DND-41 (cell line): Measurements from ENCODE around the gene ADORA2B.

Experiments
- ATAC-seq: fragments of 200-7000 bp; cut with Tn5 transposase; 3 replicates; pipeline ENCODE4 v1.9.1; 2021; ENCODE audit warnings: low read depth; ENCODE audit not compliant: insufficient read depth
- DNase-seq: peaks from one replicate; pipeline ENCODE4 v3.0.0-alpha.2; 2020
- H2AFZ ChIP-seq: 2 replicates; pipeline ENCODE4 v1.6.0; 2012; ENCODE audit warnings: low read depth, low read length
- H3K27ac ChIP-seq: 2 replicates; pipeline ENCODE4 v1.5.1; 2012; ENCODE audit warnings: low read length, inconsistent platforms
- H3K27me3 ChIP-seq: fragments of 200-600 bp; sonication (generic); 2 replicates; pipeline ENCODE4 v1.6.0; 2012; ENCODE audit warnings: low read length, mild to moderate bottlenecking, inconsistent platforms; ENCODE audit not compliant: insufficient read depth, poor library complexity
- H3K36me3 ChIP-seq: 2 replicates; pipeline ENCODE4 v1.5.1; 2012; ENCODE audit warnings: low read length, inconsistent platforms; ENCODE audit not compliant: insufficient read depth
- H3K4me1 ChIP-seq: 2 replicates; pipeline ENCODE4 v1.5.1; 2012; ENCODE audit warnings: mild to moderate bottlenecking, low read length; ENCODE audit not compliant: insufficient read depth
- H3K4me2 ChIP-seq: 2 replicates; pipeline ENCODE4 v1.6.0; 2012; ENCODE audit warnings: mild to moderate bottlenecking, moderate library complexity, low read length, inconsistent platforms; ENCODE audit not compliant: insufficient read depth
- H3K4me3 ChIP-seq, 2 experiments: fragments of 200-600 bp in 1 of 2; shearing (Covaris generic) in 1 of 2; 2 replicates each; pipeline ENCODE4 v1.5.1; 2012 to 2016; ENCODE audit warnings: inconsistent platforms in 2 of 2, low read length in 2 of 2, mild to moderate bottlenecking in 2 of 2, low read depth in 1 of 2, moderate library complexity in 1 of 2
- H3K79me2 ChIP-seq: 2 replicates; pipeline ENCODE4 v1.6.0; 2012; ENCODE audit warnings: low read length, inconsistent platforms; ENCODE audit not compliant: insufficient read depth
- H3K9ac ChIP-seq: 2 replicates; pipeline ENCODE4 v1.6.0; 2012; ENCODE audit warnings: low read depth, mild to moderate bottlenecking, inconsistent platforms, low read length, moderate library complexity
- H3K9me3 ChIP-seq: 2 replicates; pipeline ENCODE4 v1.5.1; 2012; ENCODE audit warnings: low read length, moderate library complexity, mild to moderate bottlenecking, inconsistent platforms; ENCODE audit not compliant: insufficient read depth, severe bottlenecking
- H4K20me1 ChIP-seq: 2 replicates; pipeline ENCODE4 v1.6.0; 2012; ENCODE audit warnings: low read length; ENCODE audit not compliant: insufficient read depth
- EZH2 ChIP-seq: IDR thresholded peaks from 3 replicates; pipeline ENCODE4 v1.6.1; 2012; ENCODE audit warnings: borderline replicate concordance, low read depth, mild to moderate bottlenecking, moderate library complexity, low read length, inconsistent platforms; ENCODE audit not compliant: severe bottlenecking
- TF ChIP-seq, protein P1 (sequence below): IDR thresholded peaks from 2 replicates; pipeline ENCODE4 v1.5.1; 2012; ENCODE audit warnings: borderline replicate concordance, low read length, moderate library complexity, mild to moderate bottlenecking; ENCODE audit not compliant: poor library complexity, severe bottlenecking; ENCODE audit errors: extremely low read depth

The ADORA2B gene

DNA sequence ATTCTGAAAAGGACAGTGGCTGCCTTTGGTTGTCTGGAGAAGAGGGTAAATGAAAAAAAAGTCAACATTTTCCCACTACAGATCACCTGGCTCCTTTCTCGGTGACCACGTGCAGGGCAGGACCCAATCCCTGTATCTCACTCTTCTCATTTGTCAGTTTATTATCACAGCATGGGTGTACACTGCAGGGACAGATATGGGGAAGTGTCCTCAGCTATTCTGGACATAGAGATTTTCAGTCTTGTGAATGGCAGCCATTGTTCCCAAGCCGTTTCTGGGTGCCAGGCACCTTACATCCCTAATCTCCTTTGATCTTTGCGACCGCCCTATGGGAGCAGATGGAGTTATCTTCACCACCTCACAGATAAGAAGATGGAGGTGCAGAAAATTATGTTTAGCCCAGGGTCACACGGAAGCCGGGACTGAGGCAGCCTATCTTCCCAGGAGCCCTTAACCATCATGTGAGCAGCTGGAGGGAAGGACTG is 7.2 kb downstream of the ADORA2B start:
- H3K4me2 ChIP-seq = no peak overlapping the region
- TF ChIP-seq EZH2 = no peak
- TF ChIP-seq, protein P1, sequence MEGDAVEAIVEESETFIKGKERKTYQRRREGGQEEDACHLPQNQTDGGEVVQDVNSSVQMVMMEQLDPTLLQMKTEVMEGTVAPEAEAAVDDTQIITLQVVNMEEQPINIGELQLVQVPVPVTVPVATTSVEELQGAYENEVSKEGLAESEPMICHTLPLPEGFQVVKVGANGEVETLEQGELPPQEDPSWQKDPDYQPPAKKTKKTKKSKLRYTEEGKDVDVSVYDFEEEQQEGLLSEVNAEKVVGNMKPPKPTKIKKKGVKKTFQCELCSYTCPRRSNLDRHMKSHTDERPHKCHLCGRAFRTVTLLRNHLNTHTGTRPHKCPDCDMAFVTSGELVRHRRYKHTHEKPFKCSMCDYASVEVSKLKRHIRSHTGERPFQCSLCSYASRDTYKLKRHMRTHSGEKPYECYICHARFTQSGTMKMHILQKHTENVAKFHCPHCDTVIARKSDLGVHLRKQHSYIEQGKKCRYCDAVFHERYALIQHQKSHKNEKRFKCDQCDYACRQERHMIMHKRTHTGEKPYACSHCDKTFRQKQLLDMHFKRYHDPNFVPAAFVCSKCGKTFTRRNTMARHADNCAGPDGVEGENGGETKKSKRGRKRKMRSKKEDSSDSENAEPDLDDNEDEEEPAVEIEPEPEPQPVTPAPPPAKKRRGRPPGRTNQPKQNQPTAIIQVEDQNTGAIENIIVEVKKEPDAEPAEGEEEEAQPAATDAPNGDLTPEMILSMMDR = no peak
- DNase-seq = no peak
- no peaks in the 10 kb centered on the region for H3K4me1 ChIP-seq
- H3K9ac ChIP-seq = no peak overlapping the region
- ATAC-seq = no peak
- no peaks in the 10 kb centered on the region for H3K27me3 ChIP-seq
- H4K20me1 ChIP-seq = no peaks in the 10 kb centered on the region
- no peaks in the 10 kb centered on the region for H3K36me3 ChIP-seq
- no peaks in the 10 kb centered on the region for H3K79me2 ChIP-seq
- H3K4me3 ChIP-seq = no peak overlapping the region
- no peak overlapping the region for H2AFZ ChIP-seq
- no peak overlapping the region for H3K27ac ChIP-seq
- no peaks in the 10 kb centered on the region for H3K9me3 ChIP-seq

DNA sequence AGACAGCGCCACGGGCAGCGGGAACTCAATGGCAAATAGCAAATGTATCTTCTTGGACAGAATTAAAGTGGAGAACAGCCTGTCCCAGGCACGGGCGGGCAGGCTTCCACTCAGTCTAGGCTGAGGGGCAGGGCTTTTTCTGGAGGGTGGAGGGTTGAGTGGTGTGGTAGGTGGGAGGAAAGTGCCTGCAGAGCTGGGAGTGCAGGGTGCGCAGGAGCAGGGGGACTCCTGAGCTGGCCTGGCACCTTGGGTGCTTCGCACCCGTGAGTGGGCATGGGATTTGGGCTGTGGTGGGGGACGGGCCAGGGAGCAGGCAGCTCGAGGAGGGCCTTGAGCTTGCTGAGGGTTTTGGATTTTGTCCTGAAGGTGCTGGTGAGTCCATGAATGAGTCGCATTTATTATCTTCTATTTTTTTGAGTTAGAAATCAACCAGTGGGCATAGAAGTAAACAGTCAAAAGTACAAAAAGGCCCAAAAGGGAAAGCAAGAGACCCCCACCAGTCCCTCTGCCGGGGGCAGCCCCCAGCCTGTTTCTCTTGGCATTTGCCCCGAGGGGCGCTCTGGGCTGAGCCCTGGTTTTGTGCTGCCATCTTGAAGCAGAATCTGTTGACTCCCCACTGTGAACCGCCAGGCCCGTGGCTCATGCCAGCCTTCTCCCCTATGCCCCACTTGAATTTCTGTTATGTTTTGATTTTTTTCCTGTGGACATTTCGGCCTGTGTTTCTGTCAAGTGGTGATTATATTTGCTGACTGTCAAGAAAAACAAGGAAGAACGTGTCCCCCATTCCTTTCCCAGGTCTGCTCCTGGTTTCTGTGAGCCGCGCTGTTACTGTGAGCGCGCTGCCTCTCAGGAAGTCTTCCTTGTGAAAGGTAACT is 8.2 kb downstream of the ADORA2B start:
- Histone ChIP-seq H3K36me3 (no peaks in the 10 kb centered on the region), H3K9me3 (no peaks in the 10 kb centered on the region), H4K20me1 (no peaks in the 10 kb centered on the region), H2AFZ (no peak overlapping the region), H3K27me3 (no peaks in the 10 kb centered on the region), H3K4me2 (no peak overlapping the region), H3K4me3 (no peak overlapping the region), H3K27ac (no peak overlapping the region), H3K4me1 (no peaks in the 10 kb centered on the region), H3K9ac (no peak overlapping the region), H3K79me2 (no peaks in the 10 kb centered on the region)
- DNase-seq = no peak
- no peak for ATAC-seq
- TF ChIP-seq, protein P1 = no peak
- TF ChIP-seq EZH2 = no peak

DNA sequence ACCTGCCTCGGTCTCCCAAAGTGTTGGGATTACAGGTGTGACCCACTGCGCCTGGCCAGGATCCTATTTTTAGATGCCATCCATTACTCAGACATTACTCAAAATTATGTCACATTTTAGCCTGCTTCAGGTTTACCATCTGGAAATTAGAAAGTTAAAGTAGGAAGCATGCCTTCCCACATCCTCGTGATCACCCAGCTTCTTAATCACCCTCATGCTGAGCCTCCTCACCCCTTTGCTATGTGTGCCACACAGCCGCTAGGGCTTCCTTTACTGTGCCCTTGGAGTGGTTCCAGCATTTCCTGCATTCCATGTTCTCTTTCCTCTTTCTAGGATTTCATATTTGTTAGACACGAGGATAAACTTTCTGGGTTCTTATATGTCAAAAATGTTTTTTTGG is 9.3 kb downstream of the ADORA2B start:
- Histone ChIP-seq H3K27me3 (no peaks in the 10 kb centered on the region), H2AFZ (no peak overlapping the region), H3K9ac (no peak overlapping the region), H3K4me2 (no peak overlapping the region), H3K79me2 (no peaks in the 10 kb centered on the region), H3K4me1 (no peaks in the 10 kb centered on the region), H3K9me3 (no peaks in the 10 kb centered on the region), H3K27ac (no peak overlapping the region), H3K4me3 (no peak overlapping the region), H3K36me3 (no peaks in the 10 kb centered on the region), H4K20me1 (no peaks in the 10 kb centered on the region)
- no peak for TF ChIP-seq EZH2
- TF ChIP-seq, protein P1 = no peak
- DNase-seq (no peak), ATAC-seq (no peak)
